Measurements from ENCODE around the gene MYCBP2.

DNA sequence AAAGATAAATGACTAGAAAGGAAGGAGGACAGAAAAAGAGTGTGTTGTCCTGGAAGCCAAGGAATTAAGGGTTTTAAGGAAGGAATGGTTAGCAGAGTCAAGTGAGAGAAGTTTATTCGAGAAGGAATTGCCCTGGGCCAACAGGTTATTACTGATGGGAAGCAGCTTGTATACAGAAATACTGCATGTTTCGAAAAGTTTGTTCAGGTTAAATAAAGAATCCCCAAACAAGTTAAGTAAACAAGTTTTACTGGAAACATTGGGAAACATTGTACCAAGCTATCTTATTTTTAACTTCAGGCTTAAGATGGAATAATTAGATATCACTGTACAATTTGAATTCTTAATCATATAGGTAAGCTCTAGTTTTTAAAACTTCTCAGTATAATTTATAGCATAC, 271.7 kb downstream of the MYCBP2 start:
- TF ChIP-seq CTCF (IDR thresholded peaks at IDR 0.05; ENCODE audit: insufficient read depth, low read length, poor library complexity, severe bottlenecking): no peak
- no peak for TF ChIP-seq EZH2phosphoT487 (conservative IDR thresholded peaks at IDR 0.05; ENCODE audit: low read length)
